Pancreas (tissue), 10 donors: ENCODE data around the gene PRR36. TPM values are rescaled to one million over a fixed set of nuclear protein-coding genes. Genes with fewer than 3 reads are reported as not detected.

Experiments used
- ATAC-seq, 4 donors: fragments of 200-7000 bp; cut with Tn5 transposase; one replicate each; pipeline versions ENCODE4 v1.8.0 to v1.9.1; 2020; ENCODE audit warnings: mild to moderate bottlenecking in 4 of 4, moderate library complexity in 4 of 4
- DNase-seq, 6 donors: peaks; one replicate each; pipeline ENCODE4 v3.0.0-alpha.2; 2020
- FAIRE-seq: peaks from 2 replicates; lab custom pipeline; 2012; peaks lifted over from hg19 to GRCh38; lab: Jason Lieb, UNC
- H3K27ac ChIP-seq, 4 donors: fragments of 200-600 bp; sonication (generic); 1 replicate in 3 of 4; 2 replicates in 1 of 4; pipeline versions ENCODE4 v1.5.0 to v1.8.0; 2020
- H3K27me3 ChIP-seq, 4 donors: fragments of 200-600 bp; one replicate each; pipeline ENCODE4 v1.8.0; 2021
- H3K36me3 ChIP-seq, 3 donors: fragments of 200-600 bp; sonication (generic) in 1 of 3; one replicate each; pipeline versions ENCODE4 v1.5.0 to v1.8.0; 2020 to 2021
- H3K4me1 ChIP-seq, 3 donors: fragments of 200-600 bp; one replicate each; pipeline ENCODE4 v1.8.0; 2021
- H3K4me3 ChIP-seq, 4 donors: fragments of 200-600 bp; sonication (generic) in 2 of 4; one replicate each; pipeline versions ENCODE4 v1.5.0 to v1.8.0; 2020 to 2021
- H3K9me3 ChIP-seq, 4 donors: fragments of 200-600 bp; one replicate each; pipeline ENCODE4 v1.8.0; 2021
- CTCF ChIP-seq, 4 donors: fragments of 200-600 bp; sonication (generic) in 3 of 4; IDR thresholded peaks; one replicate each; pipeline versions ENCODE4 v1.5.0 to v1.8.0; 2021; ENCODE audit warnings: antibody characterized with exemption in 4 of 4
- WGBS, 2 donors: extraction: QIAGEN DNeasy Blood & Tissue Kit; methylation state at CpG; one replicate each; pipeline ENCODE4 v1.1.7; 2013; 5-methylcytosine and 5-hydroxymethylcytosine counted together
- intact Hi-C, 3 donors: fragments of 100-400 bp; cut with DNase I; formaldehyde crosslinking; loops; one replicate each; pipeline versions ENCODE4 v1.11.1 to v1.14.2; 2022
- polyA plus RNA-seq, 2 donors: library from polyadenylated mRNA; stranded (reverse); fragments of 200-250 nt; gene quantifications; one replicate each; pipeline ENCODE4 v1.2.3, GENCODE V29; 2013
- total RNA-seq, 6 donors: library from RNA; stranded (reverse); fragmentation: NEBNext Ultra II Directional in 4 of 6; extraction: Animal tissue kit (Norgen Biotek cat#: 25700) in 4 of 6; gene quantifications; one replicate each; pipeline versions ENCODE4 v1.2.1 to v1.2.4, GENCODE V29; 2021 to 2023
- donor health status: healthy with polysubstance abuse.
- donor health status: DM: no; HTN: no; CAD: no; lungs with moderate emphysema.
- donor health status: DM: no; HTN: no; CAD: no.
- donor health status: control.
- donor health status: control.
- donor health status: Bipolar disorder and iron deficiency.
- donor health status: DM: yes; HTN: yes; CAD: no.
- donor health status: DM: no; HTN: no; CAD: no.
- donor health status: DM: no; HTN: no; CAD: no.
- donor health status: DM: yes; HTN: yes; CAD: no.

The PRR36 gene
- total and polyA plus RNA-seq, 8 donors = 1.6 to 3.1 (median 2.0) TPM

- FAIRE-seq (no peak), DNase-seq (no peak), ATAC-seq (no peak)
- H3K27me3 ChIP-seq = no peaks in the 10 kb centered on the region
- 62 to 77% methylated on average over 6 of the region's 6 CpGs for WGBS, 2 donors
- no peaks in the 10 kb centered on the region for H3K36me3 ChIP-seq
- no peak overlapping the region for H3K27ac ChIP-seq
- no peaks in the 10 kb centered on the region for H3K4me1 ChIP-seq
- no peak overlapping the region for H3K4me3 ChIP-seq
- intact Hi-C loops = no loop called here
- no peak for TF ChIP-seq CTCF (IDR thresholded peaks at IDR 0.05)
- H3K9me3 ChIP-seq = no peaks in the 10 kb centered on the region
Observed at GRCh38 chr19:7877249-7877836, 3.2 kb upstream of the PRR36 start.

GRCh38 chr19:7874897-7875273, 695 bp upstream of the PRR36 start:
- Histone ChIP-seq H3K9me3 (no peaks in the 10 kb centered on the region), H3K27me3 (no peaks in the 10 kb centered on the region), H3K4me3 (peak overlapping the region in 3 of 4 donors; percentile 26 to 51 (median 50)), H3K4me1 (no peaks in the 10 kb centered on the region), H3K36me3 (no peaks in the 10 kb centered on the region), H3K27ac (no peak overlapping the region)
- intact Hi-C loops = no loop called here
- WGBS, 2 donors = 51 to 56% methylated on average over 12 of the region's 12 CpGs
- no peak for ATAC-seq
- peak in 1 of 6 donors; percentile 45 for DNase-seq
- FAIRE-seq = no peak
- TF ChIP-seq CTCF (IDR thresholded peaks at IDR 0.05) = no peak

GRCh38 chr19:7873304-7874075, 700 bp downstream of the PRR36 start:
- H3K27ac ChIP-seq = no peak overlapping the region
- WGBS, 2 donors = 42 to 53% methylated on average over 38 to 53 of the region's 53 CpGs
- H3K9me3 ChIP-seq = no peaks in the 10 kb centered on the region
- ATAC-seq (no peak), FAIRE-seq (no peak), DNase-seq (peak in 4 of 6 donors; percentile 34 to 83 (median 62))
- H3K4me3 ChIP-seq = peak overlapping the region; percentile 23 to 51 (median 40)
- no peaks in the 10 kb centered on the region for H3K36me3 ChIP-seq
- H3K4me1 ChIP-seq = no peaks in the 10 kb centered on the region
- intact Hi-C loops = no loop called here
- no peaks in the 10 kb centered on the region for H3K27me3 ChIP-seq
- no peak for TF ChIP-seq CTCF (IDR thresholded peaks at IDR 0.05)

GRCh38 chr19:7872306-7873204, 1.6 kb downstream of the PRR36 start:
- Histone ChIP-seq H3K9me3 (no peaks in the 10 kb centered on the region), H3K27me3 (no peaks in the 10 kb centered on the region), H3K27ac (peak overlapping the region in 1 of 4 donors; percentile 68), H3K4me3 (no peak overlapping the region), H3K36me3 (no peaks in the 10 kb centered on the region), H3K4me1 (no peaks in the 10 kb centered on the region)
- FAIRE-seq = no peak
- no peak for ATAC-seq
- no peak for TF ChIP-seq CTCF (IDR thresholded peaks at IDR 0.05)
- WGBS, 2 donors = 83 to 87% methylated on average over 33 to 47 of the region's 47 CpGs
- intact Hi-C loops = no loop called here
- no peak for DNase-seq
